ENCODE measurements around the gene AP3B2.
"Not testable (repeated sequence)": the region's sequence is repeated elsewhere in the genome, so short reads cannot be mapped to it uniquely, and the experiment has no call there.

The AP3B2 gene

GRCh38 chr15:82647835-82648256 is 61.8 kb downstream of the AP3B2 start:
- no peak for TF ChIP-seq CTCF (IDR thresholded peaks at IDR 0.05; ENCODE audit: low read depth, low read length)
- H3K9me3 ChIP-seq (ENCODE audit: severe bottlenecking): no peaks in the 10 kb centered on the region
- H3K27me3 ChIP-seq (ENCODE audit: insufficient read depth, low read depth, severe bottlenecking): no peaks in the 10 kb centered on the region
- no peaks in the 10 kb centered on the region for H3K36me3 ChIP-seq
- peak; percentile 60 for DNase-seq
- H3K27ac ChIP-seq: peak overlapping the region; percentile 74
- peak overlapping the region; percentile 58 for H3K4me3 ChIP-seq (ENCODE audit: low read depth, low read length)

- H3K27me3 ChIP-seq (ENCODE audit: insufficient read depth, low read depth, severe bottlenecking): no peaks in the 10 kb centered on the region
- peak; percentile 51 for TF ChIP-seq CTCF (IDR thresholded peaks at IDR 0.05; ENCODE audit: low read depth, low read length)
- H3K36me3 ChIP-seq: no peaks in the 10 kb centered on the region
- peak within 1 kb of the TSS; percentile 58 for H3K4me3 ChIP-seq (ENCODE audit: low read depth, low read length)
- no peaks in the 10 kb centered on the region for H3K9me3 ChIP-seq (ENCODE audit: severe bottlenecking)
- H3K27ac ChIP-seq: peak within 1 kb of the TSS; percentile 74
- peak; percentile 65 for DNase-seq
These were observed 62.4 kb downstream of the AP3B2 start, which contains the start of gene CPEB1 for GRCh38 chr15:82647045-82647834. Gene CPEB1 (minus strand): TSS chr15:82647363. CDS start chr15:82628459, 18,904 bp downstream.

- no peaks in the 10 kb centered on the region for H3K9me3 ChIP-seq (ENCODE audit: severe bottlenecking)
- DNase-seq: no peak
- H3K36me3 ChIP-seq: no peaks in the 10 kb centered on the region
- H3K4me3 ChIP-seq (ENCODE audit: low read depth, low read length): no peak overlapping the region
- no peaks in the 10 kb centered on the region for H3K27me3 ChIP-seq (ENCODE audit: insufficient read depth, low read depth, severe bottlenecking)
- TF ChIP-seq CTCF (IDR thresholded peaks at IDR 0.05; ENCODE audit: low read depth, low read length): no peak
- H3K27ac ChIP-seq: no peak overlapping the region
These were observed 63.2 kb downstream of the AP3B2 start for GRCh38 chr15:82646250-82647044.

GRCh38 chr15:82644967-82645852 is 64.5 kb downstream of the AP3B2 start:
- not testable (repeated sequence) for H3K27me3 ChIP-seq (ENCODE audit: insufficient read depth, low read depth, severe bottlenecking); DNase-seq; H3K9me3 ChIP-seq (ENCODE audit: severe bottlenecking); H3K4me3 ChIP-seq (ENCODE audit: low read depth, low read length); H3K27ac ChIP-seq; H3K36me3 ChIP-seq

GRCh38 chr15:82643992-82644391 is 65.7 kb downstream of the AP3B2 start:
- no peak for TF ChIP-seq CTCF (IDR thresholded peaks at IDR 0.05; ENCODE audit: low read depth, low read length)
- no peak for DNase-seq
- H3K9me3 ChIP-seq (ENCODE audit: severe bottlenecking): no peaks in the 10 kb centered on the region
- no peaks in the 10 kb centered on the region for H3K36me3 ChIP-seq
- no peak overlapping the region for H3K27ac ChIP-seq
- no peak overlapping the region for H3K4me3 ChIP-seq (ENCODE audit: low read depth, low read length)
- H3K27me3 ChIP-seq (ENCODE audit: insufficient read depth, low read depth, severe bottlenecking): no peaks in the 10 kb centered on the region

Measured in WERI-Rb-1 (cell line).